ENCODE data around the gene VPS37C. TPM values are rescaled to one million over a fixed set of nuclear protein-coding genes. Genes with fewer than 3 reads are reported as not detected.

The VPS37C gene
- total and polyA plus RNA-seq, 2 donors from 2014 or later, result 13.9 to 31.8 TPM

GRCh38 chr11:61106894-61107470 is 54.2 kb downstream of the VPS37C start:
- no peak for FAIRE-seq

GRCh38 chr11:61106296-61106695 is 54.9 kb downstream of the VPS37C start:
- no peaks in the 10 kb centered on the region for H3K27me3 ChIP-seq (ENCODE audit: control insufficient read depth, insufficient read depth, low read length)
- H3K4me1 ChIP-seq (ENCODE audit: control insufficient read depth in 2 of 3, insufficient read depth in 2 of 3, low read depth in 1 of 3, low read length in 3 of 3), result no peaks in the 10 kb centered on the region
- no peak for TF ChIP-seq CTCF (IDR thresholded peaks at IDR 0.05; ENCODE audit: borderline replicate concordance, extremely low read depth, insufficient read depth)
- no peak overlapping the region for H3K27ac ChIP-seq (ENCODE audit: low read depth in 2 of 2, low read length in 2 of 2)
- intact Hi-C loops (cut with DNase I), result no loop called here
- H3K9me3 ChIP-seq (ENCODE audit: control insufficient read depth in 2 of 3, insufficient read depth in 1 of 3, low read length in 3 of 3), result no peaks in the 10 kb centered on the region
- DNase-seq, result no peak
- H3K36me3 ChIP-seq (ENCODE audit: control insufficient read depth in 2 of 3, insufficient read depth in 3 of 3, low read length in 3 of 3), result no peaks in the 10 kb centered on the region
- no peak overlapping the region for H3K4me3 ChIP-seq (ENCODE audit: low read length in 3 of 3)
- no peak overlapping the region for H3K9ac ChIP-seq (ENCODE audit: low read length in 3 of 3)
- FAIRE-seq, result no peak

More at GRCh38 chr11:61106894-61107470, 54.2 kb downstream of the VPS37C start:
- intact Hi-C loops (cut with DNase I), result no loop called here
- Histone ChIP-seq H3K4me3 (ENCODE audit: low read length in 3 of 3) (no peak overlapping the region), H3K27me3 (ENCODE audit: control insufficient read depth, insufficient read depth, low read length) (no peaks in the 10 kb centered on the region), H3K9ac (ENCODE audit: low read length in 3 of 3) (no peak overlapping the region), H3K4me1 (ENCODE audit: control insufficient read depth in 2 of 3, insufficient read depth in 2 of 3, low read depth in 1 of 3, low read length in 3 of 3) (no peaks in the 10 kb centered on the region), H3K9me3 (ENCODE audit: control insufficient read depth in 2 of 3, insufficient read depth in 1 of 3, low read length in 3 of 3) (no peaks in the 10 kb centered on the region), H3K36me3 (ENCODE audit: control insufficient read depth in 2 of 3, insufficient read depth in 3 of 3, low read length in 3 of 3) (no peaks in the 10 kb centered on the region), H3K27ac (ENCODE audit: low read depth in 2 of 2, low read length in 2 of 2) (no peak overlapping the region)
- TF ChIP-seq CTCF (IDR thresholded peaks at IDR 0.05; ENCODE audit: borderline replicate concordance, extremely low read depth, insufficient read depth), result no peak
- DNase-seq, result no peak

- Histone ChIP-seq H3K4me3 (ENCODE audit: low read length in 3 of 3) (no peak overlapping the region), H3K9me3 (ENCODE audit: control insufficient read depth in 2 of 3, insufficient read depth in 1 of 3, low read length in 3 of 3) (peaks cover 0 to 1% (median 0%) of the 10 kb centered on the region in 3 donors), H3K9ac (ENCODE audit: low read length in 3 of 3) (no peak overlapping the region), H3K27ac (ENCODE audit: low read depth in 2 of 2, low read length in 2 of 2) (no peak overlapping the region), H3K4me1 (ENCODE audit: control insufficient read depth in 2 of 3, insufficient read depth in 2 of 3, low read depth in 1 of 3, low read length in 3 of 3) (no peaks in the 10 kb centered on the region), H3K36me3 (ENCODE audit: control insufficient read depth in 2 of 3, insufficient read depth in 3 of 3, low read length in 3 of 3) (no peaks in the 10 kb centered on the region), H3K27me3 (ENCODE audit: control insufficient read depth, insufficient read depth, low read length) (no peaks in the 10 kb centered on the region)
- DNase-seq, result no peak
- no peak for TF ChIP-seq CTCF (IDR thresholded peaks at IDR 0.05; ENCODE audit: borderline replicate concordance, extremely low read depth, insufficient read depth)
- FAIRE-seq, result no peak
- intact Hi-C loops (cut with DNase I), result no loop called here
Measured at GRCh38 chr11:61104963-61105362, 56.3 kb downstream of the VPS37C start.

All from kidney (tissue), 14 donors.